Measurements from ENCODE around the gene PI4K2B. TPM values are rescaled to one million over a fixed set of nuclear protein-coding genes. Genes with fewer than 3 reads are reported as not detected.
"Not testable (repeated sequence)": the region's sequence is repeated elsewhere in the genome, so short reads cannot be mapped to it uniquely, and the experiment has no call there.

The PI4K2B gene
- total and polyA plus RNA-seq, 2 of the 8 experiments (the other 6 are each of a cell fraction or from before 2014, with no cell fraction given): 3.0 to 16.2 TPM

GRCh38 chr4:25248875-25249274, 15.0 kb downstream of the PI4K2B start:
- H3K4ac ChIP-seq (replicated peaks; ENCODE audit: insufficient read length, low read depth, low read length); H3K36me3 ChIP-seq (ENCODE audit: control insufficient read depth in 2 of 4, insufficient read depth in 4 of 4, low read length in 3 of 4); H3K9ac ChIP-seq (replicated peaks in 1 of 4; ENCODE audit: extremely low read depth in 1 of 4, low read depth in 3 of 4, low read length in 3 of 4); H4K20me1 ChIP-seq (replicated peaks in 1 of 2; ENCODE audit: control insufficient read depth in 1 of 2, insufficient read depth in 2 of 2, low read length in 2 of 2); H2BK15ac ChIP-seq (ENCODE audit: low read length); H3K9me3 ChIP-seq (ENCODE audit: insufficient read depth in 2 of 2, low read depth in 1 of 2, low read length in 1 of 2); DNase-seq (ENCODE audit: low read depth in 1 of 2, low spot score in 2 of 2); H3K4me3 ChIP-seq (ENCODE audit: extremely low read depth in 1 of 4, insufficient read depth in 2 of 4, low read depth in 3 of 4, low read length in 4 of 4); H2BK5ac ChIP-seq (ENCODE audit: low read depth, low read length); H2BK20ac ChIP-seq (ENCODE audit: low read length); H3K14ac ChIP-seq (ENCODE audit: insufficient read length); H3K18ac ChIP-seq (ENCODE audit: extremely low read depth, low read length); H4K8ac ChIP-seq (ENCODE audit: extremely low read depth, insufficient read depth, low read length); H3K56ac ChIP-seq (replicated peaks; ENCODE audit: insufficient read length, low read depth, low read length); H2BK12ac ChIP-seq (ENCODE audit: low read depth, low read length); H3K4me1 ChIP-seq (replicated peaks in 1 of 4; ENCODE audit: control insufficient read depth in 3 of 4, insufficient read depth in 4 of 4, low read length in 3 of 4); FAIRE-seq; H4K5ac ChIP-seq (ENCODE audit: insufficient read length, low read depth, low read length); H3K23ac ChIP-seq (ENCODE audit: insufficient read length); H3K4me2 ChIP-seq (ENCODE audit: insufficient read depth in 1 of 2, low read depth in 2 of 2, low read length in 2 of 2); H3K23me2 ChIP-seq (ENCODE audit: low read depth, low read length); H2AK5ac ChIP-seq (ENCODE audit: low read depth, low read length); H3K79me1 ChIP-seq (ENCODE audit: low read depth, low read length); CTCF ChIA-PET (ENCODE audit: partially characterized antibody); H2BK120ac ChIP-seq (replicated peaks; ENCODE audit: low read depth, low read length); H2AFZ ChIP-seq (ENCODE audit: low read length); POLR2A ChIA-PET (ENCODE audit: partially characterized antibody); H3K27me3 ChIP-seq (replicated peaks in 1 of 4; ENCODE audit: control insufficient read depth in 3 of 4, extremely low read depth in 1 of 4, insufficient read depth in 3 of 4, low read length in 3 of 4); H4K91ac ChIP-seq (replicated peaks; ENCODE audit: insufficient read length, low read length); H3K27ac ChIP-seq (ENCODE audit: low read depth, low read length): not testable (repeated sequence)
- H3K79me2 ChIP-seq (ENCODE audit: control insufficient read depth in 1 of 2, insufficient read depth in 2 of 2, low read length in 2 of 2): peaks cover 0 to 25% of the 10 kb centered on the region in 2 experiments; a peak in 2 of 4 replicates
- 94% methylated on average over 5 of the region's 6 CpGs; no CpG with 5 or more reads in 1 of the 2 experiments for WGBS, 2 experiments (ENCODE audit: extremely low coverage in 1 of 2, insufficient coverage in 1 of 2, insufficient read length in 1 of 2, insufficient replicate concordance in 2 of 2, low coverage in 1 of 2, low lambda C conversion rate in 2 of 2, missing lambda C conversion rate in 1 of 2)

- H3K14ac ChIP-seq (ENCODE audit: insufficient read length); H3K36me3 ChIP-seq (ENCODE audit: control insufficient read depth in 2 of 4, insufficient read depth in 4 of 4, low read length in 3 of 4); H4K20me1 ChIP-seq (replicated peaks in 1 of 2; ENCODE audit: control insufficient read depth in 1 of 2, insufficient read depth in 2 of 2, low read length in 2 of 2); H2BK15ac ChIP-seq (ENCODE audit: low read length); H3K9ac ChIP-seq (replicated peaks in 1 of 4; ENCODE audit: extremely low read depth in 1 of 4, low read depth in 3 of 4, low read length in 3 of 4); H3K56ac ChIP-seq (replicated peaks; ENCODE audit: insufficient read length, low read depth, low read length); H2AK5ac ChIP-seq (ENCODE audit: low read depth, low read length); H3K79me1 ChIP-seq (ENCODE audit: low read depth, low read length); H3K27me3 ChIP-seq (replicated peaks in 1 of 4; ENCODE audit: control insufficient read depth in 3 of 4, extremely low read depth in 1 of 4, insufficient read depth in 3 of 4, low read length in 3 of 4); H3K23me2 ChIP-seq (ENCODE audit: low read depth, low read length); H3K4me1 ChIP-seq (replicated peaks in 1 of 4; ENCODE audit: control insufficient read depth in 3 of 4, insufficient read depth in 4 of 4, low read length in 3 of 4); DNase-seq (ENCODE audit: low read depth in 1 of 2, low spot score in 2 of 2); H2BK120ac ChIP-seq (replicated peaks; ENCODE audit: low read depth, low read length); H2BK12ac ChIP-seq (ENCODE audit: low read depth, low read length); H3K4me2 ChIP-seq (ENCODE audit: insufficient read depth in 1 of 2, low read depth in 2 of 2, low read length in 2 of 2); H3K23ac ChIP-seq (ENCODE audit: insufficient read length); H3K18ac ChIP-seq (ENCODE audit: extremely low read depth, low read length); H2AFZ ChIP-seq (ENCODE audit: low read length); H3K4me3 ChIP-seq (ENCODE audit: extremely low read depth in 1 of 4, insufficient read depth in 2 of 4, low read depth in 3 of 4, low read length in 4 of 4); H4K91ac ChIP-seq (replicated peaks; ENCODE audit: insufficient read length, low read length); POLR2A ChIA-PET (ENCODE audit: partially characterized antibody); H3K27ac ChIP-seq (ENCODE audit: low read depth, low read length); H4K8ac ChIP-seq (ENCODE audit: extremely low read depth, insufficient read depth, low read length); H3K4ac ChIP-seq (replicated peaks; ENCODE audit: insufficient read length, low read depth, low read length); H3K9me3 ChIP-seq (ENCODE audit: insufficient read depth in 2 of 2, low read depth in 1 of 2, low read length in 1 of 2); H2BK5ac ChIP-seq (ENCODE audit: low read depth, low read length); H2BK20ac ChIP-seq (ENCODE audit: low read length); CTCF ChIA-PET (ENCODE audit: partially characterized antibody); FAIRE-seq; H4K5ac ChIP-seq (ENCODE audit: insufficient read length, low read depth, low read length): not testable (repeated sequence)
- WGBS, 2 experiments (ENCODE audit: extremely low coverage in 1 of 2, insufficient coverage in 1 of 2, insufficient read length in 1 of 2, insufficient replicate concordance in 2 of 2, low coverage in 1 of 2, low lambda C conversion rate in 2 of 2, missing lambda C conversion rate in 1 of 2): 84% methylated on average over 8 of the region's 25 CpGs; no CpG with 5 or more reads in 1 of the 2 experiments
- peaks cover 0 to 25% of the 10 kb centered on the region in 2 experiments; a peak in 2 of 4 replicates for H3K79me2 ChIP-seq (ENCODE audit: control insufficient read depth in 1 of 2, insufficient read depth in 2 of 2, low read length in 2 of 2)
Measured at GRCh38 chr4:25249494-25249893, 15.7 kb downstream of the PI4K2B start.

All from H1 (cell line).